Measurements from ENCODE around the gene ZFP2. TPM values are rescaled to one million over a fixed set of nuclear protein-coding genes. Genes with fewer than 3 reads are reported as not detected.

Gene ZFP2
- under 1 TPM; 0.29 to 0.48 TPM for total RNA-seq

GRCh38 chr5:178895615-178896571 lies at the start of gene ZFP2:
Gene ZFP2, plus strand, starts transcription at chr5:178895913. Its CDS starts 35,401 bp downstream, at chr5:178931314.

GRCh38 chr5:178859625-178860521 lies 35.8 kb upstream of the ZFP2 start, which contains the start of gene ZNF354B:
Gene ZNF354B, plus strand, starts transcription at chr5:178859953. Its CDS starts 1,095 bp downstream, at chr5:178861048.

GRCh38 chr5:178940569-178941360 lies 45.1 kb downstream of the ZFP2 start, which contains the start of gene ZNF454:
Gene ZNF454, plus strand, starts transcription at chr5:178941198. Its CDS starts 1,594 bp downstream, at chr5:178942792.

Other genes starting within 250 kb of the ZFP2 start
- gene ZNF354A, start 165.3 kb upstream of the ZFP2 start, total RNA-seq = 10 to 100 TPM; 11.1 to 12.8 TPM
- gene ZNF354B, start 36.0 kb upstream of the ZFP2 start, total RNA-seq = 10 to 100 TPM; 17.2 to 20.7 TPM
- not detected for gene ZNF454, start 45.3 kb downstream of the ZFP2 start, total RNA-seq
- gene GRM6, start 99.4 kb downstream of the ZFP2 start, total RNA-seq = not detected
- gene ZNF879, start 127.9 kb downstream of the ZFP2 start, total RNA-seq = 1 to 10 TPM; 7.2 to 7.3 TPM
- 1 to 10 TPM; 7.0 to 7.1 TPM for gene ZNF354C, start 164.5 kb downstream of the ZFP2 start, total RNA-seq

Measured in activated naive CD4-positive, alpha-beta T cell treated with anti-CD3 and anti-CD28 coated beads, Interleukin-2, amount 10 ng/mL, durations not matched to agents 5 hours and 36 hours (primary cell).